IMR-90 (cell line): ENCODE results near the gene TRPV3. TPM values are rescaled to one million over a fixed set of nuclear protein-coding genes. Genes with fewer than 3 reads are reported as not detected.

ENCODE experiments used
- ATAC-seq: fragments of 200-7000 bp; cut with Tn5 transposase; 2 replicates; pipeline ENCODE4 v1.9.1; 2020; ENCODE audit warnings: low read depth, mild to moderate bottlenecking, moderate library complexity
- BruUV-seq: library from RNA; stranded (reverse); fragments of 400-500 nt; replicated peaks from 2 replicates; lab custom pipeline; 2021; lab: Mats Ljungman, UMichigan
- CTCF ChIA-PET: fragments of 300-600 bp; formaldehyde crosslinking; extraction: SDS; loops from one replicate; lab custom pipeline; 2021; ENCODE audit warnings: antibody characterized with exemption; lab: Yijun Ruan, JAX
- POLR2A ChIA-PET: fragments of 300-600 bp; sonication (Branson Sonifier 250); formaldehyde crosslinking; loops from one replicate; lab custom pipeline; 2022; ENCODE audit warnings: antibody characterized with exemption; ENCODE audit not compliant: unreplicated experiment; lab: Charles Lee
- DNase-seq: peaks from one replicate; pipeline ENCODE4 v3.0.0; 2013
- H2AFZ ChIP-seq: replicated peaks from 2 replicates; pipeline ENCODE3; 2013; ENCODE audit warnings: low read length, mild to moderate bottlenecking; ENCODE audit not compliant: poor library complexity
- H2AK5ac ChIP-seq: 2 replicates; pipeline ENCODE4 v1.6.1; 2013; ENCODE audit warnings: low read depth, low read length, inconsistent platforms
- H2AK9ac ChIP-seq: replicated peaks from 2 replicates; pipeline ENCODE3; 2013; ENCODE audit warnings: mild to moderate bottlenecking, low read depth, low read length, moderate library complexity; ENCODE audit not compliant: poor library complexity
- H2BK120ac ChIP-seq: 2 replicates; pipeline ENCODE4 v1.6.1; 2013; ENCODE audit warnings: low read depth, low read length, inconsistent platforms
- H2BK15ac ChIP-seq: 3 replicates; pipeline ENCODE4 v1.6.1; 2013; ENCODE audit warnings: low read depth, low read length, inconsistent platforms
- H2BK20ac ChIP-seq: 2 replicates; pipeline ENCODE4 v1.6.1; 2013; ENCODE audit warnings: low read depth, mild to moderate bottlenecking, inconsistent platforms, low read length, moderate library complexity
- H2BK5ac ChIP-seq: 2 replicates; pipeline ENCODE4 v1.6.1; 2013; ENCODE audit warnings: mild to moderate bottlenecking, low read depth, low read length, inconsistent platforms; ENCODE audit not compliant: poor library complexity, severe bottlenecking
- H3K14ac ChIP-seq: replicated peaks from 2 replicates; pipeline ENCODE4 v1.6.1; 2013; ENCODE audit warnings: low read depth, low read length, inconsistent platforms
- H3K18ac ChIP-seq: 2 replicates; pipeline ENCODE4 v1.6.1; 2013; ENCODE audit warnings: low read depth, low read length, control low read depth
- H3K23ac ChIP-seq: 2 replicates; pipeline ENCODE4 v1.6.1; 2013; ENCODE audit warnings: low read depth, low read length, inconsistent platforms
- H3K27ac ChIP-seq: 2 replicates; pipeline ENCODE4 v1.5.1; 2013; ENCODE audit warnings: mild to moderate bottlenecking, control low read depth, low read length; ENCODE audit not compliant: insufficient read depth
- H3K27me3 ChIP-seq: 2 replicates; pipeline ENCODE4 v1.6.1; 2013; ENCODE audit warnings: low read length; ENCODE audit not compliant: control insufficient read depth, insufficient read depth
- H3K36me3 ChIP-seq: 2 replicates; pipeline ENCODE4 v1.6.1; 2013; ENCODE audit warnings: low read length, mixed read lengths; ENCODE audit not compliant: control insufficient read depth, insufficient read depth
- H3K4ac ChIP-seq: 2 replicates; pipeline ENCODE4 v1.6.1; 2013; ENCODE audit warnings: low read depth, low read length, inconsistent platforms
- H3K4me1 ChIP-seq: 2 replicates; pipeline ENCODE4 v1.6.1; 2013; ENCODE audit warnings: low read length, mixed read lengths; ENCODE audit not compliant: control insufficient read depth, insufficient read depth
- H3K4me2 ChIP-seq: 2 replicates; pipeline ENCODE4 v1.6.1; 2013; ENCODE audit warnings: low read depth, mild to moderate bottlenecking, control low read depth, low read length, moderate library complexity
- H3K4me3 ChIP-seq: 2 replicates; pipeline ENCODE4 v1.5.1; 2013; ENCODE audit warnings: low read depth, mild to moderate bottlenecking, control low read depth, low read length, moderate library complexity; ENCODE audit not compliant: insufficient read depth
- H3K56ac ChIP-seq: 2 replicates; pipeline ENCODE4 v1.6.1; 2013; ENCODE audit warnings: low read length, inconsistent platforms; ENCODE audit not compliant: insufficient read depth; ENCODE audit errors: extremely low read depth
- H3K79me1 ChIP-seq, 2 experiments: 2 replicates each; pipeline ENCODE4 v1.6.1; 2013; ENCODE audit warnings: low read length in 2 of 2, inconsistent platforms in 1 of 2, low read depth in 1 of 2
- H3K9ac ChIP-seq: 2 replicates; pipeline ENCODE4 v1.6.1; 2013; ENCODE audit warnings: low read depth, low read length, control low read depth
- H3K9me1 ChIP-seq: 2 replicates; pipeline ENCODE4 v1.6.1; 2013; ENCODE audit warnings: low read length, inconsistent platforms; ENCODE audit not compliant: insufficient read depth
- H3K9me3 ChIP-seq: 2 replicates; pipeline ENCODE4 v1.6.1; 2013; ENCODE audit warnings: low read length; ENCODE audit not compliant: control insufficient read depth, insufficient read depth
- H4K20me1 ChIP-seq: 2 replicates; pipeline ENCODE4 v1.6.1; 2013; ENCODE audit warnings: low read length, inconsistent platforms; ENCODE audit not compliant: insufficient read depth
- H4K5ac ChIP-seq: 2 replicates; pipeline ENCODE4 v1.6.1; 2013; ENCODE audit warnings: mild to moderate bottlenecking, low read depth, low read length, control low read depth
- H4K8ac ChIP-seq, 2 experiments: 2 replicates each; pipeline ENCODE4 v1.6.1; 2013; ENCODE audit warnings: low read depth in 2 of 2, low read length in 2 of 2, control low read depth in 1 of 2, inconsistent platforms in 1 of 2
- H4K91ac ChIP-seq: 2 replicates; pipeline ENCODE4 v1.6.1; 2013; ENCODE audit warnings: low read depth, low read length, inconsistent platforms; ENCODE audit not compliant: insufficient read depth
- BHLHE40 ChIP-seq: fragments of 150-350 bp; IDR thresholded peaks from 2 replicates; pipeline ENCODE4 v1.6.1; 2016; ENCODE audit warnings: mild to moderate bottlenecking, low read depth, low read length
- CEBPB ChIP-seq: IDR thresholded peaks from 2 replicates; pipeline ENCODE4 v1.6.1; 2012; ENCODE audit warnings: low read depth, low read length, improper control_type of control experiment
- FOS ChIP-seq: fragments of 150-350 bp; IDR thresholded peaks from 2 replicates; pipeline ENCODE4 v1.6.1; 2016; ENCODE audit warnings: low read depth, low read length
- POLR2A ChIP-seq: IDR thresholded peaks from 2 replicates; pipeline ENCODE4 v1.6.1; 2012; ENCODE audit warnings: mild to moderate bottlenecking, low read depth, low read length
- RAD21 ChIP-seq: IDR thresholded peaks from 2 replicates; pipeline ENCODE4 v1.6.1; 2012; ENCODE audit warnings: low read length, improper control_type of control experiment
- SMC3 ChIP-seq: fragments of 150-350 bp; IDR thresholded peaks from 2 replicates; pipeline ENCODE4 v1.6.1; 2016; ENCODE audit warnings: low read depth, mild to moderate bottlenecking, antibody characterized with exemption, low read length, moderate library complexity
- WGBS, 2 experiments: methylation state at CpG; one replicate each; pipeline versions ENCODE4 v1.1.5 to v1.1.7; 2013; ENCODE audit warnings: missing lambda C conversion rate in 2 of 2; ENCODE audit not compliant: insufficient read length in 1 of 2; ENCODE audit errors: extremely low coverage in 2 of 2; 5-methylcytosine and 5-hydroxymethylcytosine counted together
- dilution Hi-C: fragments of 300-500 bp; cut with HindIII; formaldehyde crosslinking; loops from one replicate; pipeline ENCODE4 v1.14.3; 2018; ENCODE audit warnings: low sequenced_read_pairs; ENCODE audit not compliant: unreplicated experiment
- in situ Hi-C: fragments of 300-500 bp; cut with MboI; formaldehyde crosslinking; loops from 3 replicates; pipeline ENCODE4 v1.14.3; 2019; ENCODE audit warnings: low sequenced_read_pairs, inconsistent platforms, mixed read lengths
- intact Hi-C: fragments of 100-400 bp; cut with micrococcal nuclease; formaldehyde crosslinking; loops from 2 replicates; pipeline ENCODE4 v1.10.0; 2022
- polyA plus RNA-seq, 3 experiments: library from polyadenylated mRNA; depleted of rRNA; stranded (reverse); fragments of >200 nt; gene quantifications; 2 replicates each; pipeline ENCODE4 v1.2.3, GENCODE V29; 2012; ENCODE audit warnings: low replicate concordance in 1 of 3
- total RNA-seq: library from RNA; depleted of rRNA; stranded (reverse); fragments of >200 nt; gene quantifications from 2 replicates; pipeline ENCODE4 v1.2.3, GENCODE V29; 2012

TRPV3 gene
- total and polyA plus RNA-seq, 2 of the 4 experiments (the other 2 are of a cell fraction) = 0.18 to 0.26 TPM

- Histone ChIP-seq H3K14ac (no peak overlapping the region), H2BK5ac (no peak overlapping the region), H2AFZ (no peak overlapping the region), H3K4me2 (no peak overlapping the region), H3K4me1 (peaks cover 3% of the 10 kb centered on the region; the same call in 1 of the 2 replicates), H2BK20ac (no peak overlapping the region), H3K27me3 (peaks cover 17% of the 10 kb centered on the region; the same call in 1 of the 2 replicates), H4K91ac (no peak overlapping the region), H3K9me3 (no peaks in the 10 kb centered on the region), H2AK9ac (no peak overlapping the region), H2BK15ac (no peak overlapping the region), H3K4me3 (no peak overlapping the region), H3K27ac (no peak overlapping the region), H4K20me1 (no peaks in the 10 kb centered on the region), H2AK5ac (no peak overlapping the region), H3K79me1 (no peaks in the 10 kb centered on the region), H3K56ac (no peak overlapping the region), H3K36me3 (no peaks in the 10 kb centered on the region), H3K9ac (no peak overlapping the region), H4K8ac (no peak overlapping the region), H4K5ac (no peak overlapping the region), H3K4ac (no peak overlapping the region), H2BK120ac (no peak overlapping the region), H3K23ac (no peak overlapping the region), H3K9me1 (no peaks in the 10 kb centered on the region), H3K18ac (no peak overlapping the region)
- DNase-seq (no peak), ATAC-seq (no peak)
- intact Hi-C loops (loop anchor here (5.0 kb wide), 1 partner anchor 97 kb away; the partner anchor contains the start of genes CTNS and SHPK), in situ Hi-C loops (no loop called here), dilution Hi-C loops (no loop called here)
- CTCF ChIA-PET = interaction anchor here (0.5 kb wide), 1 partner anchor 1182 kb away, joined by 3 read pairs; no protein-coding TSS in a partner anchor
- TF ChIP-seq FOS (no peak), RAD21 (no peak), POLR2A (no peak), CEBPB (no peak), BHLHE40 (no peak), SMC3 (no peak)
- no TSS peak for BruUV-seq
- POLR2A ChIA-PET = no interaction called here
- WGBS, 2 experiments = 100% methylated on average over 1 of the region's 8 CpGs; no CpG with 5 or more reads in 1 of the 2 experiments
These were observed 17.6 kb downstream of the TRPV3 start for GRCh38 chr17:3539881-3540540.
